Liver (tissue), 9 donors: Measurements from ENCODE around the gene ARHGAP9. TPM values are rescaled to one million over a fixed set of nuclear protein-coding genes. Genes with fewer than 3 reads are reported as not detected.
A peak's percentile ranks its signal among the peaks of the same experiment; 100 is the strongest.

Source experiments
- DNase-seq: peaks from one replicate; pipeline ENCODE4 v3.0.0-alpha.2; 2017; ENCODE audit warnings: low spot score
- H3K27ac ChIP-seq, 2 donors: one replicate each; pipeline ENCODE4 v1.7.0; 2013; ENCODE audit warnings: inconsistent platforms in 2 of 2, low read length in 2 of 2, control low read depth in 1 of 2, low read depth in 1 of 2, mild to moderate bottlenecking in 1 of 2
- H3K27me3 ChIP-seq, 4 donors: one replicate each; pipeline versions ENCODE4 v1.6.1 to v1.7.0; 2013; ENCODE audit warnings: low read length in 3 of 4, inconsistent platforms in 1 of 4, mild to moderate bottlenecking in 1 of 4, moderate library complexity in 1 of 4; ENCODE audit not compliant: control insufficient read depth in 4 of 4, insufficient read depth in 4 of 4
- H3K36me3 ChIP-seq, 4 donors: one replicate each; pipeline versions ENCODE4 v1.6.1 to v1.7.0; 2013; ENCODE audit warnings: low read length in 3 of 4, mild to moderate bottlenecking in 3 of 4, low read depth in 1 of 4, moderate library complexity in 1 of 4; ENCODE audit not compliant: control insufficient read depth in 4 of 4, insufficient read depth in 3 of 4
- H3K4me1 ChIP-seq, 4 donors: one replicate each; pipeline versions ENCODE4 v1.6.1 to v1.7.0; 2013; ENCODE audit warnings: low read length in 3 of 4, mild to moderate bottlenecking in 3 of 4, moderate library complexity in 1 of 4; ENCODE audit not compliant: control insufficient read depth in 4 of 4, insufficient read depth in 4 of 4
- H3K4me3 ChIP-seq, 3 donors: one replicate each; pipeline versions ENCODE4 v1.6.1 to v1.7.0; 2013; ENCODE audit warnings: low read length in 3 of 3, control low read depth in 1 of 3, low read depth in 1 of 3, mild to moderate bottlenecking in 1 of 3
- H3K9ac ChIP-seq, 2 donors: one replicate each; pipeline ENCODE4 v1.7.0; 2013; ENCODE audit warnings: low read length in 2 of 2, mild to moderate bottlenecking in 2 of 2, moderate library complexity in 2 of 2, control low read depth in 1 of 2, low read depth in 1 of 2
- H3K9me3 ChIP-seq, 4 donors: one replicate each; pipeline versions ENCODE4 v1.6.1 to v1.7.0; 2013; ENCODE audit warnings: low read length in 3 of 4; ENCODE audit not compliant: control insufficient read depth in 4 of 4
- EGR1 ChIP-seq, 2 donors: IDR thresholded peaks; 2 replicates each; pipeline ENCODE4 v1.6.1; 2016 to 2018; ENCODE audit warnings: antibody characterized with exemption in 2 of 2, low read depth in 2 of 2
- FOXA2 ChIP-seq: IDR thresholded peaks from 2 replicates; pipeline ENCODE4 v1.6.1; 2016; ENCODE audit warnings: antibody characterized with exemption
- HNF4G ChIP-seq: IDR thresholded peaks from 2 replicates; pipeline ENCODE4 v1.6.1; 2016; ENCODE audit warnings: antibody characterized with exemption
- MAX ChIP-seq: IDR thresholded peaks from 2 replicates; pipeline ENCODE4 v1.6.1; 2016; ENCODE audit warnings: antibody characterized with exemption
- NR2F2 ChIP-seq: IDR thresholded peaks from 2 replicates; pipeline ENCODE4 v1.6.1; 2016; ENCODE audit warnings: antibody characterized with exemption
- REST ChIP-seq: IDR thresholded peaks from 2 replicates; pipeline ENCODE4 v1.6.1; 2016; ENCODE audit warnings: antibody characterized with exemption, mild to moderate bottlenecking
- RXRA ChIP-seq, 2 donors: IDR thresholded peaks; 2 replicates each; pipeline ENCODE4 v1.6.1; 2017 to 2018; ENCODE audit warnings: antibody characterized with exemption in 2 of 2, mild to moderate bottlenecking in 1 of 2
- TAF1 ChIP-seq: conservative IDR thresholded peaks from 2 replicates; pipeline ENCODE4 v1.6.1; 2016; ENCODE audit warnings: antibody characterized with exemption, mild to moderate bottlenecking
- YY1 ChIP-seq: IDR thresholded peaks from 2 replicates; pipeline ENCODE4 v1.6.1; 2016; ENCODE audit warnings: antibody characterized with exemption, mild to moderate bottlenecking
- ZBTB33 ChIP-seq: IDR thresholded peaks from 2 replicates; pipeline ENCODE4 v1.6.1; 2016; ENCODE audit warnings: antibody characterized with exemption
- WGBS: extraction: QIAGEN DNeasy Blood & Tissue Kit; methylation state at CpG from one replicate; pipeline ENCODE4 v1.1.7; 2013; 5-methylcytosine and 5-hydroxymethylcytosine counted together
- polyA plus RNA-seq, 2 donors: library from polyadenylated mRNA; stranded (reverse) in 1 of 2; unstranded in 1 of 2; fragments of 200-250 nt in 1 of 2; fragments of >200 nt in 1 of 2; fragmentation: Nextera tagmentation in 1 of 2; extraction: Ambion mirVana in 1 of 2; gene quantifications; one replicate each; pipeline versions ENCODE4 v1.2.1 to v1.2.3, GENCODE V29; 2013 to 2015
- total RNA-seq, 2 donors: library from RNA; depleted of rRNA; stranded (reverse); fragments of >200 nt; gene quantifications; one replicate each; pipeline ENCODE4 v1.2.3, GENCODE V29; 2014
- TF ChIP-seq, protein P1 (sequence below): fragments of 150-350 bp; IDR thresholded peaks from 2 replicates; pipeline ENCODE4 v1.5.1; 2017; ENCODE audit warnings: improper control_type of control experiment, low read depth, low read length; ENCODE audit not compliant: missing input control
- donor health status: healthy.
- donor health status: healthy.
- donor health status: healthy.
- donor health status: healthy.
- donor health status: healthy.

The ARHGAP9 gene
- total and polyA plus RNA-seq, 4 donors, result 3.0 to 12.0 (median 7.1) TPM

DNA sequence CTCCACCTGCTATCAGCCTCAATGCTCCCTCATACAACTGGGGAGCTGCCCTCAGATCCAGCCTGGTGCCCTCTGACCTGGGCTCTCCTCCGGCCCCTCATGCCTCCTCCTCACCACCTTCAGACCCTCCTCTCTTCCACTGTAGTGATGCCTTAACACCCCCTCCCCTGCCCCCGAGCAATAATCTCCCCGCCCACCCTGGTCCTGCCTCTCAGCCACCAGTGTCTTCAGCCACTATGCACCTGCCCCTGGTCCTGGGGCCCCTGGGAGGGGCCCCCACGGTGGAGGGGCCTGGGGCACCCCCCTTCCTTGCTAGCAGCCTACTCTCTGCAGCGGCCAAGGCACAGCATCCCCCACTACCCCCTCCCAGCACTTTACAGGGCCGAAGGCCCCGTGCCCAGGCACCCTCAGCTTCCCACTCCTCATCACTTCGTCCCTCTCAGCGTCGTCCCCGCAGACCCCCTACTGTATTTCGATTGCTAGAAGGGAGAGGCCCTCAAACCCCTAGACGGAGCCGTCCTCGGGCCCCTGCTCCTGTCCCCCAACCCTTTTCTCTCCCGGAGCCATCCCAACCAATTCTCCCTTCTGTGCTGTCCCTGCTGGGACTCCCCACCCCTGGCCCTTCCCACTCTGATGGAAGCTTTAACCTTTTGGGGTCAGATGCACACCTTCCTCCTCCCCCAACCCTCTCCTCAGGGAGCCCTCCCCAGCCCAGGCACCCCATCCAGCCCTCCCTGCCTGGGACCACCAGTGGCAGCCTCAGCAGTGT lies 46.1 kb upstream of the ARHGAP9 start (continued):
- TF ChIP-seq ZBTB33, result no peak
- TF ChIP-seq, protein P1, sequence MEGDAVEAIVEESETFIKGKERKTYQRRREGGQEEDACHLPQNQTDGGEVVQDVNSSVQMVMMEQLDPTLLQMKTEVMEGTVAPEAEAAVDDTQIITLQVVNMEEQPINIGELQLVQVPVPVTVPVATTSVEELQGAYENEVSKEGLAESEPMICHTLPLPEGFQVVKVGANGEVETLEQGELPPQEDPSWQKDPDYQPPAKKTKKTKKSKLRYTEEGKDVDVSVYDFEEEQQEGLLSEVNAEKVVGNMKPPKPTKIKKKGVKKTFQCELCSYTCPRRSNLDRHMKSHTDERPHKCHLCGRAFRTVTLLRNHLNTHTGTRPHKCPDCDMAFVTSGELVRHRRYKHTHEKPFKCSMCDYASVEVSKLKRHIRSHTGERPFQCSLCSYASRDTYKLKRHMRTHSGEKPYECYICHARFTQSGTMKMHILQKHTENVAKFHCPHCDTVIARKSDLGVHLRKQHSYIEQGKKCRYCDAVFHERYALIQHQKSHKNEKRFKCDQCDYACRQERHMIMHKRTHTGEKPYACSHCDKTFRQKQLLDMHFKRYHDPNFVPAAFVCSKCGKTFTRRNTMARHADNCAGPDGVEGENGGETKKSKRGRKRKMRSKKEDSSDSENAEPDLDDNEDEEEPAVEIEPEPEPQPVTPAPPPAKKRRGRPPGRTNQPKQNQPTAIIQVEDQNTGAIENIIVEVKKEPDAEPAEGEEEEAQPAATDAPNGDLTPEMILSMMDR, result no peak
- TF ChIP-seq HNF4G, result no peak

GRCh38 chr12:57524814-57525614 lies 45.3 kb upstream of the ARHGAP9 start:
- WGBS, result 71% methylated on average over 11 of the region's 11 CpGs
- Histone ChIP-seq H3K9ac (peak overlapping the region in 1 of 2 donors; percentile 96), H3K27me3 (no peaks in the 10 kb centered on the region)

GRCh38 chr12:57523706-57524614 lies 44.3 kb upstream of the ARHGAP9 start:
- WGBS, result 72% methylated on average over 14 of the region's 14 CpGs
- Histone ChIP-seq H3K36me3 (peaks cover 15 to 27% (median 19%) of the 10 kb centered on the region in 4 donors), H3K27me3 (no peaks in the 10 kb centered on the region), H3K9ac (peak overlapping the region; percentile 83 to 96), H3K9me3 (no peaks in the 10 kb centered on the region), H3K4me3 (peak overlapping the region; percentile 63 to 96 (median 82)), H3K4me1 (peaks cover 9 to 42% (median 27%) of the 10 kb centered on the region in 4 donors), H3K27ac (peak overlapping the region; percentile 92 to 95)
- no peak for TF ChIP-seq EGR1 (IDR thresholded peaks at IDR 0.05; ENCODE audit: low read depth in 2 of 2)
- no peak for TF ChIP-seq ZBTB33
- no peak for TF ChIP-seq FOXA2
- TF ChIP-seq TAF1, result no peak
- TF ChIP-seq, protein P1, result no peak
- TF ChIP-seq REST, result no peak
- TF ChIP-seq NR2F2, result no peak
- no peak for TF ChIP-seq YY1
- TF ChIP-seq RXRA (IDR thresholded peaks at IDR 0.05), result no peak
- no peak for DNase-seq

More at GRCh38 chr12:57524814-57525614, 45.3 kb upstream of the ARHGAP9 start:
- peaks cover 15 to 35% (median 24%) of the 10 kb centered on the region in 4 donors for H3K36me3 ChIP-seq
- H3K4me1 ChIP-seq, result peaks cover 9 to 35% (median 24%) of the 10 kb centered on the region in 4 donors
- no peak overlapping the region for H3K27ac ChIP-seq
- peak; percentile 47 for TF ChIP-seq NR2F2
- no peak for TF ChIP-seq MAX
- no peak for DNase-seq
- no peak overlapping the region for H3K4me3 ChIP-seq
- no peaks in the 10 kb centered on the region for H3K9me3 ChIP-seq
